Type B pancreatic cell (in vitro differentiated cells): ENCODE measurements around the gene NUP160. TPM values are rescaled to one million over a fixed set of nuclear protein-coding genes. Genes with fewer than 3 reads are reported as not detected.
"Not testable (repeated sequence)": the region's sequence is repeated elsewhere in the genome, so short reads cannot be mapped to it uniquely, and the experiment has no call there.

ENCODE experiments used
- DNase-seq: peaks from one replicate; pipeline ENCODE4 v3.0.0; 2021; ENCODE audit warnings: mixed read lengths; ENCODE audit not compliant: unreplicated experiment; ENCODE audit errors: extremely low spot score
- H3K27ac Mint-ChIP-seq: 2 replicates; pipeline ENCODE4 v1.8.0; 2021; ENCODE audit warnings: mild to moderate bottlenecking, mixed read lengths
- H3K27me3 Mint-ChIP-seq: 2 replicates; pipeline ENCODE4 v1.8.0; 2021; ENCODE audit warnings: mixed read lengths
- H3K36me3 Mint-ChIP-seq: 2 replicates; pipeline ENCODE4 v1.8.0; 2021; ENCODE audit warnings: mixed read lengths
- H3K4me1 Mint-ChIP-seq: one replicate; pipeline ENCODE4 v1.8.0; 2021; ENCODE audit warnings: mixed read lengths; ENCODE audit not compliant: unreplicated experiment
- H3K4me3 Mint-ChIP-seq: 2 replicates; pipeline ENCODE4 v1.8.0; 2021; ENCODE audit warnings: mild to moderate bottlenecking, mixed read lengths
- H3K9me3 Mint-ChIP-seq: 2 replicates; pipeline ENCODE4 v1.8.0; 2021; ENCODE audit warnings: mixed read lengths
- total RNA-seq: library from RNA; stranded (reverse); gene quantifications from 2 replicates; pipeline ENCODE4 v1.2.1, GENCODE V29; 2021; ENCODE audit warnings: low replicate concordance
- TF ChIP-seq, protein P1 (sequence below): fragments of 200-600 bp; sonication (generic); conservative IDR thresholded peaks from 2 replicates; pipeline ENCODE4 v1.5.0; 2021; ENCODE audit warnings: antibody characterized with exemption, mild to moderate bottlenecking

The NUP160 gene
- total RNA-seq, 1 donor from 2014 or later: 69.9 TPM

GRCh38 chr11:47783087-47783610, 65.0 kb downstream of the NUP160 start:
- TF ChIP-seq, protein P1, sequence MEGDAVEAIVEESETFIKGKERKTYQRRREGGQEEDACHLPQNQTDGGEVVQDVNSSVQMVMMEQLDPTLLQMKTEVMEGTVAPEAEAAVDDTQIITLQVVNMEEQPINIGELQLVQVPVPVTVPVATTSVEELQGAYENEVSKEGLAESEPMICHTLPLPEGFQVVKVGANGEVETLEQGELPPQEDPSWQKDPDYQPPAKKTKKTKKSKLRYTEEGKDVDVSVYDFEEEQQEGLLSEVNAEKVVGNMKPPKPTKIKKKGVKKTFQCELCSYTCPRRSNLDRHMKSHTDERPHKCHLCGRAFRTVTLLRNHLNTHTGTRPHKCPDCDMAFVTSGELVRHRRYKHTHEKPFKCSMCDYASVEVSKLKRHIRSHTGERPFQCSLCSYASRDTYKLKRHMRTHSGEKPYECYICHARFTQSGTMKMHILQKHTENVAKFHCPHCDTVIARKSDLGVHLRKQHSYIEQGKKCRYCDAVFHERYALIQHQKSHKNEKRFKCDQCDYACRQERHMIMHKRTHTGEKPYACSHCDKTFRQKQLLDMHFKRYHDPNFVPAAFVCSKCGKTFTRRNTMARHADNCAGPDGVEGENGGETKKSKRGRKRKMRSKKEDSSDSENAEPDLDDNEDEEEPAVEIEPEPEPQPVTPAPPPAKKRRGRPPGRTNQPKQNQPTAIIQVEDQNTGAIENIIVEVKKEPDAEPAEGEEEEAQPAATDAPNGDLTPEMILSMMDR: no peak
- no peaks in the 10 kb centered on the region for H3K27me3 Mint-ChIP-seq
- no peaks in the 10 kb centered on the region for H3K9me3 Mint-ChIP-seq
- H3K36me3 Mint-ChIP-seq: peaks cover 23% of the 10 kb centered on the region
- no peak for DNase-seq
- H3K4me1 Mint-ChIP-seq: no peaks in the 10 kb centered on the region
- no peak overlapping the region for H3K4me3 Mint-ChIP-seq
- H3K27ac Mint-ChIP-seq: no peak overlapping the region

DNA sequence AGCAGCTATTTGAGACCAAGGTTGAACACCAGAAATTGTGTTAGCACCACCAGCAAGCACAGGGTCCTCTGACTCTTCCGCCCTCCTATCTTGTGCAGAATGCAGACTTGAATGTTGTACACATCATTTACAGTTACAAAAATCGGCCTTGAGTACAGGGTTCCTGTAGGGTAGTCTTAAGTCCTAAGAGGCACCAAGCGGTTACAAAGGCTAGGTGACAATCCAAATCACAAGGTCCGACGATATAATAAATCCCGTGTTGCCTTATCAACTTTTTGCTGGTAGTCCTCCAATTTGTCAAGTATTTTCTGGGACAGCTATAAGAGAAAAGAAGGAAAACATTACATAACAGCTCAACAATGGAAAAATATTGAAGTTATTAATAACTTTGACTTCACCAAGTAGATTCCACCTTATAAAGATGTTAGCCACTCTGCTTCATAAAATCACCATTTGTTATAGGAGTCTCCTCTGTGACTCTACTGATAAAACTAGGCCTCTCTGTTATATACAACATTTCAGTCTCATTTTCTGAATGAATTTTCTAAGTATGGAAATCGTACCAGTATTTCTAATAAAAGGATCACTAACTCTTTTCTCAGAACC, 69.2 kb downstream of the NUP160 start:
- peaks cover 33% of the 10 kb centered on the region for H3K36me3 Mint-ChIP-seq
- DNase-seq: no peak

GRCh38 chr11:47775240-47775869, 72.8 kb downstream of the NUP160 start:
- Mint-ChIP-seq H3K9me3 (no peaks in the 10 kb centered on the region), H3K4me1 (no peaks in the 10 kb centered on the region), H3K27ac (no peak overlapping the region), H3K4me3 (no peak overlapping the region), H3K27me3 (no peaks in the 10 kb centered on the region), H3K36me3 (peaks cover 24% of the 10 kb centered on the region)
- TF ChIP-seq, protein P1: no peak
- DNase-seq: no peak

More for the DNA sequence above, 69.2 kb downstream of the NUP160 start:
- Mint-ChIP-seq H3K27me3 (no peaks in the 10 kb centered on the region), H3K9me3 (no peaks in the 10 kb centered on the region), H3K4me1 (no peaks in the 10 kb centered on the region), H3K27ac (no peak overlapping the region), H3K4me3 (no peak overlapping the region)
- TF ChIP-seq, protein P1: no peak

DNA sequence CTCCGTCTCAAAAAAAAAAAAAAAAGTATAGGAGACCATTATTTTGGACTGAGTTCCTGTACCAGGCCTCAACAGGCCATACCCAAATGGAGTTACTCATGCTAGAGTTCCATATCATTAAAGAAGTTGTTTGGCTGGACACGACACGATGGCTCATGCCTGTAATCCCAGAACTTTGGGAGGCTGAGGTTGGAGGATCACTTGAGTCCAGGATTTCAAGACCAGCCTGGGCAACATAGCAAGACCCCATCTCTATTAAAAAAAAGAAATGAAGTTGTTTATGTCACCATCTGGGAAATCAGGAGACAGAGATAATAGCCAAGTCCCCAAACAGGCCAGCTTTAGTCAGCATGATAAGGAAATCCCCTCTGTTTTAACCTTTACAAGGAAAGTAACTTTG, 74.3 kb downstream of the NUP160 start:
- H3K27ac Mint-ChIP-seq: no peak overlapping the region
- H3K27me3 Mint-ChIP-seq: no peaks in the 10 kb centered on the region
- peaks cover 4% of the 10 kb centered on the region for H3K4me1 Mint-ChIP-seq
- no peak overlapping the region for H3K4me3 Mint-ChIP-seq
- TF ChIP-seq, protein P1: no peak
- H3K36me3 Mint-ChIP-seq: peaks cover 19% of the 10 kb centered on the region
- DNase-seq: no peak
- H3K9me3 Mint-ChIP-seq: no peaks in the 10 kb centered on the region

GRCh38 chr11:47769556-47769955, 78.6 kb downstream of the NUP160 start:
- not testable (repeated sequence) for H3K36me3 Mint-ChIP-seq
- peak overlapping the region; percentile 84 for H3K27ac Mint-ChIP-seq

GRCh38 chr11:47768101-47768612, 80.0 kb downstream of the NUP160 start:
- H3K4me3 Mint-ChIP-seq: peak overlapping the region; percentile 99
- peaks cover 11% of the 10 kb centered on the region for H3K36me3 Mint-ChIP-seq
- DNase-seq: no peak
- no peaks in the 10 kb centered on the region for H3K9me3 Mint-ChIP-seq
- TF ChIP-seq, protein P1: peak; percentile 15
- peak overlapping the region; percentile 100 for H3K27ac Mint-ChIP-seq
- H3K27me3 Mint-ChIP-seq: no peaks in the 10 kb centered on the region
- peaks cover 9% of the 10 kb centered on the region for H3K4me1 Mint-ChIP-seq

More at GRCh38 chr11:47769556-47769955, 78.6 kb downstream of the NUP160 start:
- not testable (repeated sequence) for H3K4me1 Mint-ChIP-seq, DNase-seq, H3K9me3 Mint-ChIP-seq, H3K27me3 Mint-ChIP-seq
- peak overlapping the region; percentile 65 for H3K4me3 Mint-ChIP-seq
